ENCODE data around the gene NUTM2D.
"Not testable (repeated sequence)": the region's sequence is repeated elsewhere in the genome, so short reads cannot be mapped to it uniquely, and the experiment has no call there.

NUTM2D gene

GRCh38 chr10:87357444-87357843 is at the start of gene NUTM2D:
Gene NUTM2D (plus strand): TSS chr10:87357744. CDS start chr10:87358266, 522 bp downstream.
- H3K27ac ChIP-seq: not testable (repeated sequence)

- not testable (repeated sequence) for H3K27ac ChIP-seq
Observed at GRCh38 chr10:87308702-87309101, 48.8 kb upstream of the NUTM2D start.

GRCh38 chr10:87309657-87310056 is 47.9 kb upstream of the NUTM2D start:
- H3K27ac ChIP-seq: not testable (repeated sequence)

- H3K27ac ChIP-seq: not testable (repeated sequence)
Observed at GRCh38 chr10:87311521-87311920, 46.0 kb upstream of the NUTM2D start.

GRCh38 chr10:87313649-87314359 is 43.7 kb upstream of the NUTM2D start:
- H3K27ac ChIP-seq: not testable (repeated sequence)

GRCh38 chr10:87314360-87314973 is 43.1 kb upstream of the NUTM2D start:
- not testable (repeated sequence) for H3K27ac ChIP-seq

GRCh38 chr10:87321505-87321904 is 36.0 kb upstream of the NUTM2D start:
- not testable (repeated sequence) for H3K27ac ChIP-seq

GRCh38 chr10:87324559-87324958 is 33.0 kb upstream of the NUTM2D start:
- not testable (repeated sequence) for H3K27ac ChIP-seq

- H3K27ac ChIP-seq: not testable (repeated sequence)
Observed at GRCh38 chr10:87327958-87328357, 29.6 kb upstream of the NUTM2D start.

- H3K27ac ChIP-seq: not testable (repeated sequence)
Observed at GRCh38 chr10:87329131-87329530, 28.4 kb upstream of the NUTM2D start.

GRCh38 chr10:87332687-87333086 is 24.9 kb upstream of the NUTM2D start:
- not testable (repeated sequence) for H3K27ac ChIP-seq

GRCh38 chr10:87340411-87340810 is 17.1 kb upstream of the NUTM2D start:
- H3K27ac ChIP-seq: not testable (repeated sequence)

- H3K27ac ChIP-seq: peak overlapping the region; percentile 89
Observed at GRCh38 chr10:87341546-87342142, 15.9 kb upstream of the NUTM2D start.

- H3K27ac ChIP-seq: peak overlapping the region; percentile 89
Observed at GRCh38 chr10:87342249-87342710, 15.3 kb upstream of the NUTM2D start.

- TF ChIP-seq CTCF (IDR thresholded peaks at IDR 0.05): peak; percentile 24
- H3K27ac ChIP-seq: peak overlapping the region; percentile 89
Observed at GRCh38 chr10:87342711-87343258, 14.8 kb upstream of the NUTM2D start.

- H3K27ac ChIP-seq: not testable (repeated sequence)
Observed at GRCh38 chr10:87345743-87346142, 11.8 kb upstream of the NUTM2D start.

GRCh38 chr10:87350161-87350560 is 7.4 kb upstream of the NUTM2D start:
- not testable (repeated sequence) for H3K27ac ChIP-seq

GRCh38 chr10:87352825-87353224 is 4.7 kb upstream of the NUTM2D start:
- not testable (repeated sequence) for H3K27ac ChIP-seq

- H3K27ac ChIP-seq: not testable (repeated sequence)
Observed at GRCh38 chr10:87355110-87355509, 2.4 kb upstream of the NUTM2D start.

GRCh38 chr10:87358159-87358558 is 615 bp downstream of the NUTM2D start:
- H3K27ac ChIP-seq: not testable (repeated sequence)

GRCh38 chr10:87369514-87370112 is 12.1 kb downstream of the NUTM2D start:
- not testable (repeated sequence) for H3K27ac ChIP-seq

All from 22Rv1 (cell line).